Activated B cell treated with CpG ODN at 0.5 μM for 24 hours (primary cell): Measurements from ENCODE around the gene TMEM174. TPM values are rescaled to one million over a fixed set of nuclear protein-coding genes. Genes with fewer than 3 reads are reported as not detected.

Experiments
- ATAC-seq: fragments of 200-7000 bp; cut with Tn5 transposase; one replicate; pipeline ENCODE4 v1.10.0; 2021; ENCODE audit warnings: low read depth, mild to moderate bottlenecking, moderate library complexity
- CTCF ChIA-PET: fragments of 350-600 bp; sonication (Branson Sonifier 250); formaldehyde crosslinking; loops from one replicate; lab custom pipeline; 2021; ENCODE audit warnings: antibody characterized with exemption; lab: Charles Lee
- POLR2A ChIA-PET: fragments of 350-600 bp; sonication (Branson Sonifier 250); formaldehyde crosslinking; loops from one replicate; lab custom pipeline; 2021; ENCODE audit warnings: antibody characterized with exemption; lab: Charles Lee
- DNase-seq: peaks from one replicate; pipeline ENCODE4 v3.0.0; 2022
- H3K27ac Mint-ChIP-seq: one replicate; pipeline ENCODE4 v1.8.0; 2020; ENCODE audit warnings: mixed read lengths
- H3K27me3 Mint-ChIP-seq: one replicate; pipeline ENCODE4 v1.8.0; 2021; ENCODE audit warnings: mixed read lengths
- H3K36me3 Mint-ChIP-seq: one replicate; pipeline ENCODE4 v1.8.0; 2021; ENCODE audit warnings: low read depth, mixed read lengths
- H3K4me1 Mint-ChIP-seq: one replicate; pipeline ENCODE4 v1.8.0; 2021; ENCODE audit warnings: mixed read lengths
- H3K4me3 Mint-ChIP-seq: one replicate; pipeline ENCODE4 v1.8.0; 2020; ENCODE audit warnings: mild to moderate bottlenecking, mixed read lengths
- H3K9me3 Mint-ChIP-seq: one replicate; pipeline ENCODE4 v1.8.0; 2020; ENCODE audit warnings: mixed read lengths
- CTCF ChIP-seq: fragments of 200-600 bp; IDR thresholded peaks from one replicate; pipeline ENCODE4 v1.8.0; 2022; ENCODE audit warnings: antibody characterized with exemption, mild to moderate bottlenecking
- intact Hi-C: fragments of 100-400 bp; cut with micrococcal nuclease; formaldehyde crosslinking; loops from one replicate; pipeline ENCODE4 v1.15.1; 2024
- total RNA-seq: library from RNA; stranded (reverse); gene quantifications from 2 replicates; pipeline ENCODE4 v1.2.3, GENCODE V29; 2022

Gene TMEM174
- total RNA-seq, 1 donor from 2014 or later: not detected

GRCh38 chr5:73153513-73153912 is 19.5 kb upstream of the TMEM174 start:
- CTCF ChIA-PET: no interaction called here
- peaks cover 8% of the 10 kb centered on the region for H3K4me1 Mint-ChIP-seq
- H3K9me3 Mint-ChIP-seq: no peaks in the 10 kb centered on the region
- POLR2A ChIA-PET: no interaction called here
- intact Hi-C loops: no loop called here
- TF ChIP-seq CTCF: no peak
- DNase-seq (no peak), ATAC-seq (no peak)
- H3K27me3 Mint-ChIP-seq: peaks cover 49% of the 10 kb centered on the region
- H3K36me3 Mint-ChIP-seq: no peaks in the 10 kb centered on the region
- no peak overlapping the region for H3K27ac Mint-ChIP-seq
- no peak overlapping the region for H3K4me3 Mint-ChIP-seq

GRCh38 chr5:73154208-73155006 is 18.6 kb upstream of the TMEM174 start:
- POLR2A ChIA-PET: no interaction called here
- DNase-seq (no peak), ATAC-seq (no peak)
- CTCF ChIA-PET: no interaction called here
- H3K27ac Mint-ChIP-seq: no peak overlapping the region
- H3K4me3 Mint-ChIP-seq: no peak overlapping the region
- peaks cover 10% of the 10 kb centered on the region for H3K4me1 Mint-ChIP-seq
- intact Hi-C loops: no loop called here
- TF ChIP-seq CTCF: no peak
- peaks cover 52% of the 10 kb centered on the region for H3K27me3 Mint-ChIP-seq
- no peaks in the 10 kb centered on the region for H3K9me3 Mint-ChIP-seq
- no peaks in the 10 kb centered on the region for H3K36me3 Mint-ChIP-seq

- H3K27ac Mint-ChIP-seq: no peak overlapping the region
- H3K4me1 Mint-ChIP-seq: peaks cover 21% of the 10 kb centered on the region
- H3K36me3 Mint-ChIP-seq: no peaks in the 10 kb centered on the region
- no peak for TF ChIP-seq CTCF
- ATAC-seq (no peak), DNase-seq (no peak)
- ChIA-PET POLR2A (no interaction called here), CTCF (no interaction called here)
- H3K9me3 Mint-ChIP-seq: no peaks in the 10 kb centered on the region
- intact Hi-C loops: no loop called here
- peaks cover 52% of the 10 kb centered on the region for H3K27me3 Mint-ChIP-seq
- H3K4me3 Mint-ChIP-seq: no peak overlapping the region
These were observed 17.4 kb upstream of the TMEM174 start for GRCh38 chr5:73155271-73156222.

GRCh38 chr5:73157414-73158303 is 15.3 kb upstream of the TMEM174 start:
- Mint-ChIP-seq H3K27me3 (peaks cover 57% of the 10 kb centered on the region), H3K4me1 (peaks cover 25% of the 10 kb centered on the region), H3K4me3 (no peak overlapping the region), H3K27ac (no peak overlapping the region), H3K9me3 (no peaks in the 10 kb centered on the region), H3K36me3 (no peaks in the 10 kb centered on the region)
- no peak for TF ChIP-seq CTCF
- ATAC-seq: no peak
- POLR2A ChIA-PET: no interaction called here
- CTCF ChIA-PET: no interaction called here
- intact Hi-C loops: no loop called here
- DNase-seq: no peak
